ENCODE results near the gene HESX1.

The HESX1 gene

DNA sequence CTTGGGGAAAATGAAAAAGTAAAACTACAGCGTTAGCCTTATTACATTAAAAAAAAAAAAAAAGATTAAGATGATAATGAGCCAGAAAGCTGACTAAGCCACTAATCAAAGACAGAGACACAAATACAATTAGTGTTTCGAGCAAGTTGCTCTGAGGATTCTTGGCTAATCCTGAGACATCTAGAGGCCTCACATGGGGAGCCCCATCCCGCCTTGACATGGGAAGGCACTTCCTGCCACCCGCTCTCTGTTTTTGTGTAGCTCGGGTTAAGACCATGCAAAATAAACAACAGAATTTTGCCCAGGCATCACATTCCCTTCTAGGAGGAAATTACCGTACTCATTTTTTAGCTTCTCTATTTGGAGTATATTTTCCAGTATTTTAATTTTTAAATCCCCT lies 15.3 kb downstream of the HESX1 start:
- H3K4me3 ChIP-seq (ENCODE audit: low read length), result no peak overlapping the region
- TF ChIP-seq, protein P1, sequence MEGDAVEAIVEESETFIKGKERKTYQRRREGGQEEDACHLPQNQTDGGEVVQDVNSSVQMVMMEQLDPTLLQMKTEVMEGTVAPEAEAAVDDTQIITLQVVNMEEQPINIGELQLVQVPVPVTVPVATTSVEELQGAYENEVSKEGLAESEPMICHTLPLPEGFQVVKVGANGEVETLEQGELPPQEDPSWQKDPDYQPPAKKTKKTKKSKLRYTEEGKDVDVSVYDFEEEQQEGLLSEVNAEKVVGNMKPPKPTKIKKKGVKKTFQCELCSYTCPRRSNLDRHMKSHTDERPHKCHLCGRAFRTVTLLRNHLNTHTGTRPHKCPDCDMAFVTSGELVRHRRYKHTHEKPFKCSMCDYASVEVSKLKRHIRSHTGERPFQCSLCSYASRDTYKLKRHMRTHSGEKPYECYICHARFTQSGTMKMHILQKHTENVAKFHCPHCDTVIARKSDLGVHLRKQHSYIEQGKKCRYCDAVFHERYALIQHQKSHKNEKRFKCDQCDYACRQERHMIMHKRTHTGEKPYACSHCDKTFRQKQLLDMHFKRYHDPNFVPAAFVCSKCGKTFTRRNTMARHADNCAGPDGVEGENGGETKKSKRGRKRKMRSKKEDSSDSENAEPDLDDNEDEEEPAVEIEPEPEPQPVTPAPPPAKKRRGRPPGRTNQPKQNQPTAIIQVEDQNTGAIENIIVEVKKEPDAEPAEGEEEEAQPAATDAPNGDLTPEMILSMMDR (conservative IDR thresholded peaks at IDR 0.05; ENCODE audit: low read depth, low read length), result no peak
- DNase-seq (ENCODE audit: low read depth), result no peak

DNA sequence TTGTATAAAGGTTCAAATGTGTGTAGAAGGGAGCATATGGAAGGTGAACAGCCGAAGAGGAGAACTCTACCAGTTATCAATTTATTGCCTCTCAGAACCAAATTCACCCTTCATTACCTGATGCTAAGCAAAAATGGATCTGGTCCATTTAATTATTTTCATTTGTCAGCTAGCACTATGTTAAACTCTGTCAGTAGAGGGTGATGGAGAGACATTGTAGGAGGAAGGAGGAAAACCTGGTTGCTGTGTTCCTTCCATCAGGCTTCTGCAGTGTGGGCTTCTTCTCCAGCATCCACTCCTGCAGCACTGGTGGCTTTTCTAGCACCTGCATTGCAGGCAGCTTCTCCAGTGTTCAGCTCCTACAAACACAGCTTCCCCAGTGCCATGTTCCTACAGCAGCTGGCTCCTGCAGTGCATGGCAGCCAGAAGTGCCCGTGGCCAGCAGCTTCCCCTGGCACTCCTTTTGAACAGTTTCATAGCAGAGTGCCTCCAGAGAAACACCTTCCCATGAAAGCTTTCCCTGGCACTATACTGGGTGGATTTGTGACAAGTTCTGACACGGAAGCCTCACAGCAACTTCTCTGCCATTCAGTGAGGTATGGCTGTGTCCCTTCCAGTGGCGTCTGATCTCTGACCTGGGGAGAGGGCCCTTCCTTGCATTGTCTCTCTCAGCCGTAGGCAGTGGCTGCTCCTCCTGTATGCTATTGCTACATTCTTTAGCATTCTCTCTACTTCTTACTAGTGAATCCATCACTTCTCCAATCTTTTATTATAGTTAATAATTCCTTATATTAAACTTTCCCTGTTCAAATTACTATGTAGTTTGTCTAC lies 20.0 kb downstream of the HESX1 start:
- no peak for DNase-seq (ENCODE audit: low read depth)
- H3K4me3 ChIP-seq (ENCODE audit: low read length), result no peak overlapping the region
- TF ChIP-seq, protein P1 (conservative IDR thresholded peaks at IDR 0.05; ENCODE audit: low read depth, low read length), result peak; percentile 67

DNA sequence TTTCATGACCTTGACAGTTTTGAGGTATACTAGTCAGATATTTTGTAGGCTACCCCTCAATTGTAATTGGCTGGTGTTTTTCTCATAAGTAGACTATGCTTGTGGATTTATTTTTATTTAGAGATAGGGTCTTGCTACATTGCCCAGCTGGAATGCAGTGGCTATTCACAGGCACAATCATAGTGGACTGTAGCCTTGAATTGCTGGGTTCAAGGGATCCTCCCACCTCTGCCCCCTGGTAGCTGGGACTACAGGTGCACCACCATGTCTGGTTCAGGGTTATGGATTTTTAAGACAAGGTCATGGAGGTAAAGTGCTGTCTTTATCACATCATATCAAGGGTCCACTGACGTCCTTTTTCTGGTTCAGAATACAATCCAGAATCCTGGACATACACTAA lies 23.7 kb downstream of the HESX1 start:
- no peak overlapping the region for H3K4me3 ChIP-seq (ENCODE audit: low read length)
- TF ChIP-seq, protein P1 (conservative IDR thresholded peaks at IDR 0.05; ENCODE audit: low read depth, low read length), result no peak
- DNase-seq (ENCODE audit: low read depth), result no peak

DNA sequence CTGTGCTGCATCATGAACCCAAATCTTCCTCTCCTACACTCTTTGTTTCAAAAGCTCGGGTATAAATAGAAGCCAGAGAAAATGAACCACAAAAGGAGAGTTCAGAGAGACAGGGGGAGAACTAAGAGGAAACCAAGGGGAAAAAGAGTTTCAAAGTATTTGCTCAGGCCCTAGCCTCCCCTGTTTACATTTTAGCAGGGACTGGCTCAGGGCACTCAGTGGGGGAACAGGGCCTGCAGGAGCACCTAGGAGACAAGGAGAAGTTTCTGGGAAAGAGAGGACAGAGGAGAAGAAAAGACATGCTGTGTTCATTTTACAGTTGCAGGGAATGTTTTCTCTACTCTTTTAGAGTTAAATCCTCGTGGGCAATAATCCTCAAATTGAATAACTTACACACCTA lies 26.1 kb downstream of the HESX1 start:
- DNase-seq (ENCODE audit: low read depth), result no peak
- no peak overlapping the region for H3K4me3 ChIP-seq (ENCODE audit: low read length)
- TF ChIP-seq, protein P1 (conservative IDR thresholded peaks at IDR 0.05; ENCODE audit: low read depth, low read length), result no peak

DNA sequence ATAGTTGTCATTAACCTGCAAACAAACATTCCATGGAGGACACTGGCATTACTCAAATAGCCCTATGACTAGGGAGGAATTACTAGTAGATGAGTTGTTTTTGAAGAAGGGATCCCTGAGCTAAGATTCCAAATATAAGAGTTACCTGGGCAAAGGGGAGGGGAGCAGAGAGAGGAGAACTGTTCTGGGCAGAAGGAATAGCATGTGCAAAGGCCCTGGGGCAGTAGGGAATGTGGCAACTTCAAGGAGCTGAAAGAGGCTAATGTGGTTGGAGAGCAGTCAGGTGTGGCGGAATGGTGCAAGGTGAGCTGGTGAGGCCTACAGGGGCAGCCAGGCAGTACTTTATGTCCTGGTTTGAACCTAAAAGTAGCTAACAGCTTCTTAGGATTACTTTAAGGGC lies 28.8 kb downstream of the HESX1 start:
- TF ChIP-seq, protein P1 (conservative IDR thresholded peaks at IDR 0.05; ENCODE audit: low read depth, low read length), result no peak
- DNase-seq (ENCODE audit: low read depth), result no peak
- no peak overlapping the region for H3K4me3 ChIP-seq (ENCODE audit: low read length)

DNA sequence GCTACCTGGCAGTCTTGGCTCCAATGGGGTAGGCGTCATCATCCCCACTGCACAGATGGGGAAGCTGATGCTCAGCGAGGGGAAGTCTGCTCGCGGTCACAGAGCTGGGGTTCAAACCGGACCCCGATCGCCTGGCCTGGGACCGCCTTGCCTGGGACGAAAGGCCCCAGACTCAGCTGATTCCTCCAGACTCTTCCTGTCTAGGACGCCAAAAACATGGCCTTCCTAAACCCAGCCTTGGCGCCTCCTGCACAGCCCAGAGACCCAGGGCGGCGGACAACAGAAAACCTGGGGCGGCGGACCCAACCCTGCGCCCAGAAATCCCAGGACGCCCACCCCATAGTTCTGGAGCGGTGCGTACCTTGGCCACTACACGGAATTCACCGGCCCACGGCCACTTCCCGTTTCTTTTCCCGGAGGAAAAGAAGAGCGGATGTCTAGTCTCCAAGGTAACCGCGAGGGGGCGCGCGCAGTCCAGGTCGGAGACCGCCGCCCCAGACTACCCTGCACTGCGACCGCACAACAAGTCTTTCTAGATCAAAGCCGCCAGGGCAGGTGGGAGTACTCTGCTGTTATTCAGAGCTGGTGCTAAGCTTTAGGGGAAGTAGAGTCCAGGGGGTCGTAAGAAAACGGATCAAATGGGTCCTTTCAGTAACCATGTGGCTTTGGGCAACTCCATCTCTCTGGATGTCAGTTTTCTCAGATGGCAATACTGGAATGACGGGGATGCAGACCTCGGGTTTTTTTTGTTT lies 29.7 kb downstream of the HESX1 start:
- peak overlapping the region; percentile 53 for H3K4me3 ChIP-seq (ENCODE audit: low read length)
- DNase-seq (ENCODE audit: low read depth), result no peak

More for the DNA sequence above, 29.7 kb downstream of the HESX1 start:
- TF ChIP-seq, protein P1 (conservative IDR thresholded peaks at IDR 0.05; ENCODE audit: low read depth, low read length), result peak; percentile 75

Data from retinal pigment epithelial cell (primary cell).